ENCODE data around the gene ZBTB42.
A peak's percentile ranks its signal among the peaks of the same experiment; 100 is the strongest.

ZBTB42 gene

DNA sequence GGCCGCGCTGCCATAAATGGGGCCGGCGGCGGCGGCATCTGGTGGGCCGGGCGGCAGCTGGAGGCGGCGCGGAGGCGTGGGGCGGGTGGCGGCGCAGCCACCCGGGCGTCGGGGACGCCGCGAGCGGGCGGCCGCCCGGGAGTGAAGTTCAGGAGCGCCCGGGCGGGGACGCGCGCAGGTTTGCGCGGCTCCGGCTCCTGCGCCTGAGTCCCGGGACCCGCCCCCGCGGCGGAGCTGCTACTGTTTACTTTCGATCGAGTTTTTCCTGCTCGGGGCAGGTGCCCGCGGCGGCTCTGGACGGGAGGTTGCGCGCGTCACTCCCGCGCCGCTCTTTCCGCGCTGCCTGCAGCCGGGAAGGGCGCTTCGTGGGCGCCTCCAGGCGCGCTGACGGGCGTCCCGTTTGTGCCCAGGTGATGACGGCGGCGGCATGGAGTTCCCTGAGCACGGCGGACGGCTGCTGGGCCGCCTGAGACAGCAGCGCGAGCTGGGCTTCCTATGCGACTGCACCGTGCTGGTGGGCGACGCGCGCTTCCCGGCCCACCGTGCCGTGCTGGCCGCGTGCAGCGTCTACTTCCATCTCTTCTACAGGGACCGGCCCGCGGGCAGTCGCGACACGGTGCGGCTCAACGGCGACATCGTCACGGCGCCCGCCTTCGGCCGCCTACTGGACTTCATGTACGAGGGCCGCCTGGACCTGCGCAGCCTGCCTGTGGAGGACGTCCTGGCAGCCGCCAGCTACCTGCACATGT, at the start of gene ZBTB42:
TSS of gene ZBTB42 (plus strand) at position 331 of the 749 bp plus-strand sequence. CDS start at position 428, 97 bp downstream.
- DNase-seq: no peak

- no peak for DNase-seq
These were observed 49.1 kb upstream of the ZBTB42 start for GRCh38 chr14:104751539-104752422.

GRCh38 chr14:104752423-104752734, 48.5 kb upstream of the ZBTB42 start:
- no peak for DNase-seq

DNA sequence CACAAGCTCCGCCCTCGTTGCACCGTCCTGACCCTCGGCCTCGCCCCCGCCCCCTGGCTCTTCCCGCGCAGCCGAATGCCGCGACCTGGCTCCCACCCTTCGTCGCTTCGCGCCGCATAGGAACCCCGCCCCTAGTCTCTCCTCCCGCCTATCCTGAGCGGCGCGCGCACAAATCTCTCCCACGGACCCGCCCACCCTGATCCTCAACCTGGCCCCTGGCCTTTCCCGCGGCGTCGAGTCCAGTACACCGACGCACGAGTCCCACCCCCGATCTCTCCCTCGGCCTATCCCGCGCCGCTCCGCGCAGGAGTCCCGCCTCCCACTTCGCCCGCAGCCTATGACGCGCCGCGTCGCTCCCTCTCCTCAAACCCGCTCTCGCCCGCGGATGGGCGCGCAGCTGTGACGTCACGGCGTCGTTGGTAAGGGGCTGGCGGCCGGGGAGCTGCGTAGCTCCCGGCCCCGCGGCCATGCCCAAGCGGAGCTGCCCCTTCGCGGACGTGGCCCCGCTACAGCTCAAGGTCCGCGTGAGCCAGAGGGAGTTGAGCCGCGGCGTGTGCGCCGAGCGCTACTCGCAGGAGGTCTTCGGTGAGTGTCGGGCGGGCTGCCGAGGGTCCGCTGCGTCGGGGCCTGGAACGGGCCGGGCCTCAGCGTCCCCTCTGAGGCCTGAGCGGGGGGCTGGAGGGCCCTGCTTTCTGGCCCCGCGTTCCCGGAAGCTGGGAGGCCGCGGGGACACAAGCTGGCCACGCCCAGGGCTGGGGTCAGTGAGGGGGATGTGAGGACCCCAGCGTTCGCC, 48.0 kb upstream of the ZBTB42 start, which contains the start of gene SIVA1:
TSS of gene SIVA1 (plus strand) at position 413 of the 793 bp plus-strand sequence. CDS start at position 468, 55 bp downstream.
- DNase-seq: peak; percentile 99

DNA sequence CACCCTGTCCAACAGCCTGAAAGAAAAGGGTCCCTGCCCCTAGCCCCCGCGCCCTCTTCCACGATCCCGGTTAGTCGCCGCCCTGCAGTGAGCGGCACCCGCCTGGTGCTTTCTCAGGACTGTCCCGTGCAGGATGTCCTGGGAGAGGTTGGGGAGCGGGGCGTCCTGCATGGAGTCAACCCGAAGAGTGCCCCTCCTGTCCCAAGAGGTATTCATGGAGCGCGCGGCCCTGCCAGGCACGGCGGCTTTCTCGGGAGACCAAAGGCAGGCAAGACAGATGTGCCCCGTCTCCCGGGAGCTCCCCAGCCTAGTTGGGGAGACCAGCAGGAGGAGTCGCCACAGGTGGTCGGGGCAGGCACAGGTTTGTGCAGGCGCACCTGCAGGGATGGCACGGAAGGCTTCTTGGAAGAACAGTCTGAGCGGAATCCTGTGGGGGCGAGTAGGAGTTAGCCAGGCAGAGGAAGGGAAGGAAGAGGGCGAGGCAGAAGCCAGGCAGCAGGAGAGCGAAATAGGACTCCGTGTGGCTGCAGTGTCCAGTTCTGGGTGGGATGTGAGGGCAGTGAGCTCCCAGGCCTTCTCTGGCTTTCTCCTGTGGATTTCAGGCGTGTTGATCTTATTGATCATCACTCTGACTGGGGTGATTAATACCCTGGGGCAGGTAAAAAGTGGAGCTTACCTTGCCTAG, 47.2 kb upstream of the ZBTB42 start:
- DNase-seq: no peak

DNA sequence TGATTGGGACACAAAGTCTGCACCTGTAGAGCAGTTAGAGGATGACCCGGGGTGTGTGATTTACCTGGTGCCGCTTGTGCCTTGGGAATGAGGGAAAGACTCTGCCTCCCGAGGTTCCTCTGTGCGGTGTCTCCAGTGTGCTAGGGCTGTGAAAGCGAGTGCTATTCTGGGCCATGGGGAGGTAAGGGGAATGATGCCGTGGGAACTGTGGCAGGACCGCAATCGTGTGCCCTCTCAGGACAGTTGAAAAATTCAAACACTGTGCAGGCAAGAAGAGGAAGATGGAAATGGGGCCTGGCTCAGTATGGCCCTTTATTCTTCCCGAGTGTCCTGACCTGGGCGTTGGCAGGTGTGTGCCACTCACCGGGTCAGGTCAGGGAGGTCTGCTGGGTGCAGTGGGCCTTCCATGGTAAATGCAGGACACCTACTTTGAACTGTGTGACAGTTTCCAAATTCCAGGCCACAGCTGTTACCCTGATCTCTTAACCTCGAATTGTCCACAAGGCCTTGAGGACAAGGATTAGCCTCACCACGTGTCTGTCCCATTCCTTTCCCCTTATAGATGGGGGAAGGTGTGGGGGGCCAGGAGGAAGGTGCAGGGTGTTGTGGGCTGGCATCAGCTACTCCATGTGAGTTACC, 46.6 kb upstream of the ZBTB42 start:
- no peak for DNase-seq

GRCh38 chr14:104755621-104756020, 45.3 kb upstream of the ZBTB42 start:
- DNase-seq: no peak

DNA sequence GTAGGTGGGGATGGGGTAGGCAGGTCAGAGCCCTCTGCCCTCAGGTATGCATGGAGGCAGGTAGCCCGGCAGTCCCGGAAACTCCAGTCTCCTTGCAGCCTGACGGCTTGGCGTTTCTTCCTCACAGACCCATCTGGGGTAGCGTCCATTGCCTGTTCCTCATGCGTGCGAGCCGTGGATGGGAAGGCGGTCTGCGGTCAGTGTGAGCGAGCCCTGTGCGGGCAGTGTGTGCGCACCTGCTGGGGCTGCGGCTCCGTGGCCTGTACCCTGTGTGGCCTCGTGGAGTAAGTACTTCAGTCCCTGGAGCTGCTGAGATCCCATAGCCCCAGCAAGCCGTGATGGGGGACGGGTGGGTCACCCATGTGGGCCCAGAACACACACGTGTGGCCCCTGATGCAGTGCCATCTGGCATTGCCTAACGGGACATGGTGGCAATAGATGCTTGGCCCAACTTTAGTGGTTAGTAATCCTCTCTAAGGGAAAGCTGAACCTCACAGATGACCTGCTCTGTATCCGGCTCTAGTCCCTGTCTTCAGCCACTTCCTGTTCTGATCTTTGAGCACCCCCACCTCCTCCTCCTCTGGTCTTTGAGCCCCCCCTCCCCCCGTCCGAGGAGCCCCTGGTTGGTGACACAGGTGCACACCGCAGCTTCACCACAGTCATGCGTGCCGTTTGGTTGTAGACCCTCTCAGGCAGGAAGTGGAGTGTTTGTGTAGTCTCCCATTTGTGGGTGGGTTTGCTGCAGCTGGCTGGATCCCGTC, 44.2 kb upstream of the ZBTB42 start:
- no peak for DNase-seq

DNA sequence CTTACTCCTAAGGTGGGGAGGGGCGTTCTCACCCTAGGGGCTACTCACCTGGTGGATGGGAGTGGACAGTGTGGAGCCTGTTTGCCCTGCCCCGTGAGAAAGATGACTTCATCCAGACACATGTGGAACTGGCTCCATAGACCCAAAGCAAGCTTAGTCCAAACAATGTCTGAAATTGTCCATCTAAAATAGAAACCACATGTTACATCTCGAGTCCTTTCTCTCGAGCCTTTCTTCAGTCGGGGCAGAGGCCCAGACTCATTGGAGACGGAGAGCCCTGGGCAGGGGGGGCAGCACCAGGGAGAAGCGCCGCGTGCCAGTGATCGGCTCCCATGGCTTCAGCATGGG, 43.7 kb upstream of the ZBTB42 start:
- no peak for DNase-seq

- DNase-seq: no peak
These were observed 43.1 kb upstream of the ZBTB42 start for GRCh38 chr14:104757681-104758392.

DNA sequence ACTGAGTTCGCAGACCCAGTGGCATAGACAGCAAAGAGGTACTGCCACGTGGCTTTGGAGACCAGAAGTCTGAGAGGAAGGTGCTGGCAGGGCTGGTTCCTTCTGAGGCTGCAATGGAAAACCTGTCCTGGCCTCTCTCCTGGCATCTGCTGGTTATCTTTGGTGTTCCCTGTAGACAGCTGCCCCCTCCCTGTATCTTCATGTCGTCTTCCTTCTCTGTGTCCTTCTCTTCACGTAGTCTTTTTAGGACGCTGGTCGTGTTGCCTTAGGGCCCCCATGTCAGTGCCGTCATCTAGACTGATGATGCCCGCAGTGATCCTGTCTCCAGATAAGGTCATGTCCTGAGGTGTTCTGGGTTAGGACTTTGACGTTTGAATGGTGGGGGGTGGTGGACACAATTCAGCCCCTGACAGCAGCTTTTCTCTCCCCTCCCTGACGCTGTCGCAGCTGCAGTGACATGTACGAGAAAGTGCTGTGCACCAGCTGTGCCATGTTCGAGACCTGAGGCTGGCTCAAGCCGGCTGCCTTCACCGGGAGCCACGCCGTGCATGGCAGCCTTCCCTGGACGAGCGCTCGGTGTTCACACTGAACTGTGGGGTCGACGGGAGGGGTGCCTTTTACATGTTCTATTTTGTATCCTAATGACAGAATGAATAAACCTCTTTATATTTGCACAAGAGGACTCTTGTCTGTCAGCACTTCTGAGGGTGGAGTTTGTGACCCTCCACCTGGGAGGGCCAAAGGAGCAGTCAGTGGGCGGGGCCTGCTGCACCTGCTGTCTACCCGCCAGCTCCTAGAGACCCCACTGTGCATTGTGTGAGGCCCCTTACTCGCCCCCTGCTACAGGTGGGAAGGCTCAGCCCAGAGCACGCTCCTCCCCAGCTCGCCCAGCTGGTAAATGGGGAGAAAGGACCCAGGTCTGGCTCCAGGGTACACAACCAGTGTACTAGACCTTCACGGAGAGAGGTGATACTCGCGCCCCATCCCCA, 41.6 kb upstream of the ZBTB42 start:
- DNase-seq: no peak

DNA sequence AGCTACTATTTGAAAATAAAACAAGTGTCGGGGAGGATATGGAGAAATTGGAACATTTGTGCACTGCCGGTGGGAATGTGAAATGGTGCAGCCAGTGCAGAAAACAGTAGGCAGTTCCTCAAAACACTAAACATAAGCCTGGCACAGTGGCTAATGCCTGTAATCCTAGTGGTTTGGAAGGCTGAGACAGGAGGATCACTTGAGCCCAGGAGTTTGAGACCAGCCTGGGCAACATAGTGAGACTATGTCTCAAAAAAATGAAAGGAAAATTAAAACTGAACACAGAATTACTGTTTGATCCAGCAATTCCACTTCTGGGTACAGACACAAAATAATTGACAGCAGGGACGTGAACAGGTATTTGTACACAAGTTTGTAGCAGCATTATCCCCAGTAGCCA, 35.4 kb upstream of the ZBTB42 start:
- no peak for DNase-seq

DNA sequence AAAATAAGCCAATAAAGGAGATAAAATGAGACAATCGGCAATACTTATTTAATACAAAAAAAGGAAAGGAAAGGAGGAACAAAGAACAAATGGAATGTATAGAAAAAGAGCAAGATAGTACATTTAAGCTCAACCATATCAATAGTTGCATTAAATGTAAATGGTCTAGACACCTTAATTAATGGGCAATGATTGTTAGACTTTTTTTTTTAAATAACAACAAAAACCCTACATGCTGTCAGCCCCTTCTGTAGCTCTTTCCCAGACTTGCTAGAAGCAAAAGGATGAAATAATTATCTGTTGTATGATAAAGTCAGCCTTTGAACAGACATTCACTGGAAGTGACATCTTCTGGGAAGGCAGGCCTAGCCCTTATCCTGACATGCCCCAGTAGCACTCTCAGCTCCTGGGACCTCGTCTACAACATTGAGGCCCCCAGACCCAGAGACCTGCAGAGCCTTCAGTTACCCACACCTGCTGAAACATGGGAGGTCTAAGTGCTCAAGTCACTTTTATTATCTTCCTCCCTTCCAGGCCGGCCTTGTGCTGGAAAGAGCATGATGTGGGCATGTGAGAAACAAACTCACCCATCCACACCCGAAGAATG, 34.5 kb upstream of the ZBTB42 start:
- no peak for DNase-seq

GRCh38 chr14:104766863-104767633, 33.9 kb upstream of the ZBTB42 start:
- DNase-seq: no peak

DNA sequence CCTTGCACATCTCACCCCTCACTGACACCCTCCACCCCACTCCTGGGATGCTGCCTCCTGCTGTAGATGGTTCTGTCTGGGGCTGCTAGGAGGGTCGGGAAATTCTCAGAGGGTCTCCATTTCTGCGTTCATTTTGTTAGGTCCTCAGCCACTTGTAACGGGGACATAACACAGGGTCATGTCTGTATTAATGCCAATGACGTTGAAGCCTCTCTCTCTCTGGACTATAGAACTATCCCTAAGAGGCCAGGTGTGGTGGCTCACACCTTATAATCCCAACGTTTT, 33.3 kb upstream of the ZBTB42 start:
- DNase-seq: no peak

DNA sequence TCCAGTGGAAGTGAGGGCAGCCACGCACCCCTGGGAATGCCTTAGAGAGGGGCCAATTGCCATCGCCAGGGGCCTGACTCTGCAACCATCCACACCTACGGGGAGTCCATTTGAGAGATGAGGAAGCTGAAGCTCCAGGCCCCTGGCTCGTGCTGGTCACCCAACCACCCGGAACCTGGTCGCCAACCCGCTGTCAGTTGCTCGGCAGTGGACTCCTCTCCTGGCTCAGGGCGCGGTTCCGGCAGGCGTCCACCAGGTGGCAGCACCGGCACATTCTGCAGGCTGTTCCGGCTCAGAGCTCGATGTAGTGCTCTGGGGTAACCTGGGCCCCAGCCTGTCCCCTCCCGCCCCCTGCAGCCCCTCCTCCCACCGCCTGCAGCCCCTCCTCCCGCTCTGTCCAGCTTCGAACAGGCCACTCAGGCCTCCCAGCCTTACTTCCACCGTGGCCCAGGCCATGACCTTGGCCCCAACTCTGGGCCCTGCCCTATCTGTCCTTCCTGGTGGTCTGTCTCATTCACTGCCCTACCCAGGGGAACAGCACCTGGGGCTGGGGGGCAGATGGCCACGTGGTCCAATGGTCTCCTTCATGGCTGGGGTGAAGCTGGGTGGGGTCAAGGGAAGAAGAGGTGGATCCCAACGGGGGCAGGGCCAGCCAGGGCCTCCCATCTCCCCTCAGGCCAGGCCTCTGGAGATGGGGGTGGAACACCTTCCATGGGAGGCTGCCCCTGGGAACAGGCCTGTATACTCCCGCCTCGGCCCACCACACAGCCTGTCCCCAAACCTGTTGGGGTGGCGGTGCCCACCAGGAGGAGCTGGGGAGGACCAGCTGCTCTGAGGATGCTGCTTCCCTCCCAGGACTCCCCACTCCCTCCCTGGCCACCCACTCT, 32.2 kb upstream of the ZBTB42 start:
- DNase-seq: peak; percentile 64

GRCh38 chr14:104769324-104770071, 31.4 kb upstream of the ZBTB42 start:
- DNase-seq: no peak

Data from NCI-H1092 (cell line).